Activated T-cell treated with anti-CD3 and anti-CD28 coated beads, Interleukin-2, amount 50 U/mL, for 72 hours (primary cell): ENCODE results near the gene RAB3GAP1. TPM values are rescaled to one million over a fixed set of nuclear protein-coding genes. Genes with fewer than 3 reads are reported as not detected.
A peak's percentile ranks its signal among the peaks of the same experiment; 100 is the strongest.

Source experiments
- ATAC-seq, 2 donors: fragments of 150-1000 bp; cut with Tn5 transposase; replicated peaks in 1 of 2; 2 replicates each; pipeline ENCODE4 v1.10.0; 2021; ENCODE audit warnings: moderate library complexity in 2 of 2, mild to moderate bottlenecking in 1 of 2
- DNase-seq, 2 donors: peaks; one replicate each; pipeline ENCODE4 v3.0.0; 2021 to 2022; ENCODE audit warnings: mixed read lengths in 1 of 2
- H3K27ac Mint-ChIP-seq: one replicate; pipeline ENCODE4 v1.8.0; 2022; ENCODE audit warnings: mild to moderate bottlenecking, moderate library complexity, mixed read lengths
- H3K27me3 Mint-ChIP-seq: one replicate; pipeline ENCODE4 v1.8.0; 2022; ENCODE audit warnings: low read depth, mixed read lengths
- H3K36me3 Mint-ChIP-seq, 2 donors: one replicate each; pipeline ENCODE4 v1.8.0; 2022; ENCODE audit warnings: mixed read lengths in 2 of 2, mild to moderate bottlenecking in 1 of 2; ENCODE audit not compliant: insufficient read depth in 2 of 2
- H3K4me1 Mint-ChIP-seq: one replicate; pipeline ENCODE4 v1.8.0; 2022; ENCODE audit warnings: low read depth, mixed read lengths
- H3K4me3 Mint-ChIP-seq, 2 donors: one replicate each; pipeline ENCODE4 v1.8.0; 2022; ENCODE audit warnings: mild to moderate bottlenecking in 2 of 2, mixed read lengths in 2 of 2, moderate library complexity in 2 of 2
- H3K9me3 Mint-ChIP-seq, 2 donors: one replicate each; pipeline ENCODE4 v1.8.0; 2022; ENCODE audit warnings: mixed read lengths in 2 of 2
- total RNA-seq, 2 donors: library from RNA; stranded (reverse); gene quantifications; one replicate each; pipeline ENCODE4 v1.2.3, GENCODE V29; 2022

RAB3GAP1 gene
- total RNA-seq, 2 donors from 2014 or later = 51.4 to 59.7 TPM

- H3K27ac Mint-ChIP-seq = peak overlapping the region; percentile 24
- no peaks in the 10 kb centered on the region for H3K9me3 Mint-ChIP-seq
- DNase-seq (no peak), ATAC-seq (no peak)
- no peaks in the 10 kb centered on the region for H3K27me3 Mint-ChIP-seq
- H3K4me3 Mint-ChIP-seq = no peak overlapping the region
- no peaks in the 10 kb centered on the region for H3K4me1 Mint-ChIP-seq
- H3K36me3 Mint-ChIP-seq = peaks cover 8 to 27% of the 10 kb centered on the region in 2 donors
These were observed 111.2 kb downstream of the RAB3GAP1 start for GRCh38 chr2:135163306-135163705.

GRCh38 chr2:135163901-135164300, 111.8 kb downstream of the RAB3GAP1 start:
- H3K27me3 Mint-ChIP-seq = no peaks in the 10 kb centered on the region
- H3K36me3 Mint-ChIP-seq = peaks cover 8 to 24% of the 10 kb centered on the region in 2 donors
- no peaks in the 10 kb centered on the region for H3K4me1 Mint-ChIP-seq
- no peak overlapping the region for H3K4me3 Mint-ChIP-seq
- no peak overlapping the region for H3K27ac Mint-ChIP-seq
- H3K9me3 Mint-ChIP-seq = no peaks in the 10 kb centered on the region
- DNase-seq (no peak), ATAC-seq (no peak)

DNA sequence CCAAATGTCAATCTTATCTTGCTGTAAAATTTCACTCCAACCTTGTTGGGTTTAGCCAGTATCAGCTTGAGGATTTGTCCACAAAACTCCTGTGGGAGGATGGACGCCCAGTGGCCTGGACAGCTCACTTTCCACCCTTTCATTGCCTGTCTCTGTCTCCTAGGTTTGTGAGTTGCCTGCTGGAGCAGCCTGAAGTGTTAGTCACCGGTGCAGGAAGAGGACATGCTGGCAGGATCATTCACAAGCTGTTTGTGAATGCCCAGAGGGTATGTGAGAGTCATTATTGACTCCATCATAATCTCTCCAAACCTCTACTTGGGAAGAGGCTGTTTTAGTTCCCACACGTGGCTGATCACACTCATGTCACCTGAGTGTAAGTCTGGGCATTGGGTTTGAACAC, 112.3 kb downstream of the RAB3GAP1 start:
- no peak overlapping the region for H3K27ac Mint-ChIP-seq
- H3K4me3 Mint-ChIP-seq = no peak overlapping the region
- peaks cover 7 to 23% of the 10 kb centered on the region in 2 donors for H3K36me3 Mint-ChIP-seq
- ATAC-seq = no peak
- no peaks in the 10 kb centered on the region for H3K4me1 Mint-ChIP-seq
- H3K9me3 Mint-ChIP-seq = no peaks in the 10 kb centered on the region
- DNase-seq = no peak
- H3K27me3 Mint-ChIP-seq = no peaks in the 10 kb centered on the region

- H3K36me3 Mint-ChIP-seq = peaks cover 10 to 32% of the 10 kb centered on the region in 2 donors
These were observed 115.2 kb downstream of the RAB3GAP1 start for GRCh38 chr2:135167273-135167672.

GRCh38 chr2:135168204-135168856, 116.2 kb downstream of the RAB3GAP1 start:
- Mint-ChIP-seq H3K36me3 (peaks cover 15 to 34% of the 10 kb centered on the region in 2 donors), H3K4me1 (peaks cover 5% of the 10 kb centered on the region), H3K9me3 (no peaks in the 10 kb centered on the region), H3K27ac (peak overlapping the region; percentile 7), H3K27me3 (no peaks in the 10 kb centered on the region), H3K4me3 (no peak overlapping the region)
- no peak for ATAC-seq
- DNase-seq = no peak

More at GRCh38 chr2:135167273-135167672, 115.2 kb downstream of the RAB3GAP1 start:
- Mint-ChIP-seq H3K27ac (no peak overlapping the region), H3K27me3 (no peaks in the 10 kb centered on the region), H3K9me3 (no peaks in the 10 kb centered on the region), H3K4me1 (peaks cover 5% of the 10 kb centered on the region), H3K4me3 (no peak overlapping the region)
- DNase-seq (no peak), ATAC-seq (no peak)

- DNase-seq (no peak), ATAC-seq (peak; percentile 25 to 58)
- peak overlapping the region; percentile 18 to 51 for H3K4me3 Mint-ChIP-seq
- H3K27me3 Mint-ChIP-seq = no peaks in the 10 kb centered on the region
- peak overlapping the region; percentile 24 for H3K27ac Mint-ChIP-seq
- H3K9me3 Mint-ChIP-seq = no peaks in the 10 kb centered on the region
- H3K4me1 Mint-ChIP-seq = peaks cover 5% of the 10 kb centered on the region
- H3K36me3 Mint-ChIP-seq = peaks cover 14 to 30% of the 10 kb centered on the region in 2 donors
These were observed 118.0 kb downstream of the RAB3GAP1 start for GRCh38 chr2:135169900-135170753.

DNA sequence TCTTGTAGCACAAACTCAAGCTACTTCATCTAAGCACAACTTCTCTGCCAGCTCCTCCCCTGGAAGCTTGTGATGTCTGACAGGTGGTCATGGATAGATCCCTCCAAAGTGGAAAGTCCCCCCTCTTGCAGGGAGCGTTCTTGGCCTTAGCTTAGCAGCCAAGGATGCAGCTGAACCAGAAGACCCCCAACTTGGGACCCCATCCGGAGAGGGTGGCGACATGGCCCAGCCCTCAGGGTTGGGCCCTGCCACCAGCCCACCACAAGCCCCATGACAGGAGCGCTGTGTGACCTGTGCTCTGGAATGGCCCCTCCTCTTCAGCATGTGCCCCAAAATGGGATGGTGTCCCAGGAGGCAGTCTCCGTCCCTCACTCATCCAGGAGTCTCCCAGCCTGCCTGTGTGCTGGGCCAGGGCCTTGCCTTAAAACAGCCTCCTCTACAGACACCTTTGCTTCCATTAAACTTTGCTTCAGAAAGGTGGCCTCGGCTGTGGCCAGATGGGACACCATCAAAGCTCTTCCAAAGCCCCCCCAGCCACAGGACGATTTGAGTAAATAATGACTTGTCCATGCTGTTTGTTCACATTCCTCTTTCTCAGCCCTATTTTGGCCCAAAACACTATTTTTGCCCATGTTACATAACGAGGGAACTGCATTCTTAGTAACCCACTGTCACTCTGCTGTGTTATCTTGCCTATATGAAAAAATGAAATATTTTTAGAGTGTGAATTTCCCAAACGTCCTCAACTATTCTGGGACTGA, 122.1 kb downstream of the RAB3GAP1 start:
- Mint-ChIP-seq H3K4me3 (no peak overlapping the region), H3K27ac (no peak overlapping the region), H3K4me1 (peaks cover 5% of the 10 kb centered on the region), H3K36me3 (peaks cover 12 to 33% of the 10 kb centered on the region in 2 donors), H3K27me3 (no peaks in the 10 kb centered on the region), H3K9me3 (peaks cover 0 to 2% of the 10 kb centered on the region in 2 donors)
- DNase-seq (no peak), ATAC-seq (no peak)

- DNase-seq (no peak), ATAC-seq (no peak)
- Mint-ChIP-seq H3K9me3 (peaks cover 0 to 2% of the 10 kb centered on the region in 2 donors), H3K4me3 (no peak overlapping the region), H3K27me3 (no peaks in the 10 kb centered on the region), H3K36me3 (peaks cover 12 to 29% of the 10 kb centered on the region in 2 donors), H3K27ac (no peak overlapping the region), H3K4me1 (peaks cover 5% of the 10 kb centered on the region)
These were observed 122.7 kb downstream of the RAB3GAP1 start for GRCh38 chr2:135174810-135175093.

GRCh38 chr2:135175177-135175576, 123.1 kb downstream of the RAB3GAP1 start:
- H3K4me1 Mint-ChIP-seq = peaks cover under 1% of the 10 kb centered on the region

DNA sequence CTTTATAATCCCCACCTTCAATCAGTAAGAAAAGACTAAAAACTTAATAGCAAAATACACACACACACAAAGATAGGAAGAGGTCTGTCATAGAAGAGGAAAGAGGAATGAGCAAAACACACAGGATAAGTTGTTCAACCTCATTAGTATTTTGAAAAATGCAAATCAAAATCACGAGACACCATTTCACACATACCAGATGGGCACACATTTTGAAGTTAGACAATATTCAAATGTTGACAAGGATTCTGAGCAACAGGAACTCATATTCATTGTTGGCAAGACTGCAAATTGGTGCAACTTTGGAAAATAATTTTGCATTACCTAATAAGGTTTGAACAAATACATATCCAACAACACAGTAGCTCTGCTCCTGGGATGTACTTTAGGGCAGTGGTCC, 127.6 kb downstream of the RAB3GAP1 start:
- H3K36me3 Mint-ChIP-seq = peaks cover 3 to 11% of the 10 kb centered on the region in 2 donors
- H3K4me3 Mint-ChIP-seq = no peak overlapping the region

More at GRCh38 chr2:135175177-135175576, 123.1 kb downstream of the RAB3GAP1 start:
- peaks cover 12 to 29% of the 10 kb centered on the region in 2 donors for H3K36me3 Mint-ChIP-seq
- DNase-seq = no peak
- no peaks in the 10 kb centered on the region for H3K27me3 Mint-ChIP-seq
- no peak for ATAC-seq
- H3K27ac Mint-ChIP-seq = no peak overlapping the region
- H3K4me3 Mint-ChIP-seq = no peak overlapping the region
- H3K9me3 Mint-ChIP-seq = peaks cover 0 to 2% of the 10 kb centered on the region in 2 donors

GRCh38 chr2:135182190-135182589, 130.1 kb downstream of the RAB3GAP1 start:
- H3K4me1 Mint-ChIP-seq = no peaks in the 10 kb centered on the region
- ATAC-seq = no peak
- H3K27me3 Mint-ChIP-seq = no peaks in the 10 kb centered on the region
- H3K27ac Mint-ChIP-seq = no peak overlapping the region
- no peak for DNase-seq
- H3K4me3 Mint-ChIP-seq = no peak overlapping the region
- H3K9me3 Mint-ChIP-seq = no peaks in the 10 kb centered on the region
- peaks cover 0 to under 1% of the 10 kb centered on the region in 2 donors for H3K36me3 Mint-ChIP-seq

More for the DNA sequence above, 127.6 kb downstream of the RAB3GAP1 start:
- H3K27me3 Mint-ChIP-seq = no peaks in the 10 kb centered on the region
- peaks cover 0 to 2% of the 10 kb centered on the region in 2 donors for H3K9me3 Mint-ChIP-seq
- no peak for ATAC-seq
- H3K27ac Mint-ChIP-seq = peak overlapping the region; percentile 56
- no peak for DNase-seq
- no peaks in the 10 kb centered on the region for H3K4me1 Mint-ChIP-seq

GRCh38 chr2:135182601-135183000, 130.5 kb downstream of the RAB3GAP1 start:
- peaks cover 0 to 3% of the 10 kb centered on the region in 2 donors for H3K36me3 Mint-ChIP-seq

GRCh38 chr2:135183822-135184221, 131.7 kb downstream of the RAB3GAP1 start:
- H3K4me1 Mint-ChIP-seq = no peaks in the 10 kb centered on the region
- H3K36me3 Mint-ChIP-seq = peaks cover 3 to 7% of the 10 kb centered on the region in 2 donors
- H3K4me3 Mint-ChIP-seq = no peak overlapping the region
- ATAC-seq (no peak), DNase-seq (no peak)
- no peak overlapping the region for H3K27ac Mint-ChIP-seq
- no peaks in the 10 kb centered on the region for H3K27me3 Mint-ChIP-seq
- peaks cover 0 to 3% of the 10 kb centered on the region in 2 donors for H3K9me3 Mint-ChIP-seq

More at GRCh38 chr2:135182601-135183000, 130.5 kb downstream of the RAB3GAP1 start:
- Mint-ChIP-seq H3K4me1 (no peaks in the 10 kb centered on the region), H3K9me3 (no peaks in the 10 kb centered on the region), H3K27me3 (no peaks in the 10 kb centered on the region), H3K27ac (peak overlapping the region; percentile 77), H3K4me3 (no peak overlapping the region)
- DNase-seq (no peak), ATAC-seq (no peak)
